GM12878 (cell line): ENCODE results near the gene MYO16. TPM values are rescaled to one million over a fixed set of nuclear protein-coding genes. Genes with fewer than 3 reads are reported as not detected.

Source experiments
- ATAC-seq: fragments of 200-7000 bp; cut with Tn5 transposase; 3 replicates; pipeline ENCODE4 v1.9.1; 2020; ENCODE audit warnings: mild to moderate bottlenecking, moderate library complexity
- BruUV-seq: library from RNA; stranded (reverse); fragments of 400-500 nt; replicated peaks from 2 replicates; lab custom pipeline; 2021; lab: Mats Ljungman, UMichigan
- CTCF ChIA-PET: fragments of 300-600 bp; sonication (Branson Sonifier 250); formaldehyde crosslinking; extraction: SDS; loops from one replicate; lab custom pipeline; 2021; ENCODE audit warnings: inconsistent platforms; lab: Yijun Ruan, JAX
- POLR2A ChIA-PET: fragments of 350-600 bp; formaldehyde crosslinking; extraction: SDS; loops from one replicate; lab custom pipeline; 2021; ENCODE audit warnings: inconsistent platforms; lab: Charles Lee
- RAD21 ChIA-PET: fragments of 300-600 bp; sonication (Branson Sonifier 250); formaldehyde crosslinking; loops from one replicate; lab custom pipeline; 2023; ENCODE audit warnings: antibody characterized with exemption; ENCODE audit not compliant: unreplicated experiment; lab: Charles Lee
- SMC1A ChIA-PET: fragments of 300-600 bp; sonication (Branson Sonifier 250); formaldehyde crosslinking; loops from one replicate; lab custom pipeline; 2023; ENCODE audit not compliant: unreplicated experiment, uncharacterized antibody; lab: Charles Lee
- DNase-seq: peaks from one replicate; pipeline ENCODE4 v3.0.0-alpha.2; 2011; ENCODE audit warnings: low read depth, low spot score
- FAIRE-seq: peaks from 3 replicates; lab custom pipeline; 2011; peaks lifted over from hg19 to GRCh38; lab: Jason Lieb, UNC
- H2AFZ ChIP-seq: 2 replicates; pipeline ENCODE4 v1.6.0; 2011; ENCODE audit warnings: low read depth, low read length, control low read depth; ENCODE audit not compliant: control insufficient read depth
- H3K27ac ChIP-seq: 2 replicates; pipeline ENCODE4 v1.5.1; 2011; ENCODE audit warnings: control low read depth; ENCODE audit not compliant: control insufficient read depth, insufficient read depth
- H3K27me3 ChIP-seq, 2 experiments: replicated peaks in 1 of 2; 2 replicates each; pipeline versions ENCODE4 v1.6.0 to v1.6.1; 2011; ENCODE audit warnings: low read length in 1 of 2; ENCODE audit not compliant: control insufficient read depth in 2 of 2, insufficient read depth in 2 of 2
- H3K36me3 ChIP-seq, 2 experiments: 2 replicates each; pipeline ENCODE4 v1.5.1; 2011; ENCODE audit warnings: low read length in 1 of 2; ENCODE audit not compliant: control insufficient read depth in 2 of 2, insufficient read depth in 2 of 2
- H3K4me1 ChIP-seq: 2 replicates; pipeline ENCODE4 v1.6.1; 2011; ENCODE audit warnings: mild to moderate bottlenecking, low read length, moderate library complexity, mixed read lengths; ENCODE audit not compliant: control insufficient read depth, insufficient read depth
- H3K4me2 ChIP-seq: 2 replicates; pipeline ENCODE4 v1.6.0; 2011; ENCODE audit warnings: control low read depth; ENCODE audit not compliant: control insufficient read depth, insufficient read depth
- H3K4me3 ChIP-seq: fragments of 200-600 bp; sonication (generic); 2 replicates; pipeline ENCODE4 v1.5.1; 2016
- H3K79me2 ChIP-seq: 2 replicates; pipeline ENCODE4 v1.6.0; 2011; ENCODE audit warnings: low read length; ENCODE audit not compliant: control insufficient read depth, insufficient read depth
- H3K9ac ChIP-seq: 2 replicates; pipeline ENCODE4 v1.8.0; 2011; ENCODE audit warnings: low read length, control low read depth, mixed read lengths; ENCODE audit not compliant: control insufficient read depth, insufficient read depth
- H3K9me3 ChIP-seq: replicated peaks from 3 replicates; pipeline ENCODE4 v1.5.1; 2011; ENCODE audit warnings: mild to moderate bottlenecking, low read length; ENCODE audit not compliant: control insufficient read depth, insufficient read depth
- H4K20me1 ChIP-seq: 2 replicates; pipeline ENCODE4 v1.6.0; 2011; ENCODE audit not compliant: control insufficient read depth, insufficient read depth
- CBX3 ChIP-seq: fragments of 200-600 bp; sonication (generic); IDR thresholded peaks from 2 replicates; pipeline ENCODE4 v1.6.1; 2016; ENCODE audit warnings: low read depth, borderline replicate concordance
- FOXM1 ChIP-seq: IDR thresholded peaks from 2 replicates; pipeline ENCODE4 v1.6.1; 2012; ENCODE audit warnings: low read depth, mild to moderate bottlenecking, inconsistent platforms, low read length, moderate library complexity
- GABPA ChIP-seq: IDR thresholded peaks from 2 replicates; pipeline ENCODE4 v1.6.1; 2014; ENCODE audit warnings: antibody characterized with exemption, low read depth, mild to moderate bottlenecking, inconsistent platforms
- IRF4 ChIP-seq: IDR thresholded peaks from 2 replicates; pipeline ENCODE4 v1.6.1; 2011; ENCODE audit warnings: low read depth, low read length
- MTA3 ChIP-seq: IDR thresholded peaks from 2 replicates; pipeline ENCODE4 v1.6.1; 2012; ENCODE audit warnings: low read length, inconsistent platforms, borderline replicate concordance
- MXI1 ChIP-seq: fragments of 150-350 bp; IDR thresholded peaks from 2 replicates; pipeline ENCODE4 v1.6.1; 2011; ENCODE audit warnings: low read depth, mild to moderate bottlenecking, inconsistent platforms, low read length, improper control_type of control experiment
- RB1 ChIP-seq: fragments of 450-650 bp; formaldehyde crosslinking; IDR thresholded peaks from 2 replicates; pipeline ENCODE4 v1.6.1; 2017; ENCODE audit warnings: mild to moderate bottlenecking, borderline replicate concordance
- SMAD5 ChIP-seq: IDR thresholded peaks from 2 replicates; pipeline ENCODE4 v1.6.1; 2016; ENCODE audit warnings: antibody characterized with exemption, low read depth
- STAT1 ChIP-seq: fragments of 450-650 bp; conservative IDR thresholded peaks from 2 replicates; pipeline ENCODE4 v1.6.1; 2014; ENCODE audit warnings: antibody characterized with exemption, mild to moderate bottlenecking
- TCF7 ChIP-seq: IDR thresholded peaks from 2 replicates; pipeline ENCODE4 v1.6.1; 2014; ENCODE audit warnings: antibody characterized with exemption, borderline replicate concordance
- WGBS: methylation state at CpG from one replicate; pipeline ENCODE4 v1.1.6; 2016; ENCODE audit warnings: low lambda C conversion rate; ENCODE audit not compliant: insufficient replicate concordance, insufficient coverage; ENCODE audit errors: missing lambda C conversion rate; 5-methylcytosine and 5-hydroxymethylcytosine counted together
- in situ Hi-C: fragments of 300-500 bp; cut with MboI; formaldehyde crosslinking; loops from 9 replicates; pipeline ENCODE4 v1.14.3; 2018; ENCODE audit warnings: mixed read lengths
- intact Hi-C: fragments of 100-400 bp; cut with micrococcal nuclease; formaldehyde crosslinking; loops from one replicate; pipeline ENCODE4 v1.14.2; 2022; ENCODE audit not compliant: unreplicated experiment
- polyA plus RNA-seq, 11 experiments: library from polyadenylated mRNA; depleted of rRNA in 4 of 11; unstranded in 6 of 11; stranded (reverse) in 5 of 11; fragments of >200 nt; fragmentation: Nextera tagmentation in 4 of 11; fragmentation: Illumina TruSeq in 1 of 11; extraction: Ambion mirVana in 4 of 11; extraction: Trizol in 1 of 11; gene quantifications; 1 replicate in 1 of 11; 2 replicates in 10 of 11; pipeline versions ENCODE4 v1.2.1 to v1.2.3, GENCODE V29; 2011 to 2016; ENCODE audit warnings: inconsistent platforms in 2 of 11, missing spikeins in 2 of 11, low read depth in 1 of 11
- total RNA-seq, 4 experiments: library from RNA; depleted of rRNA in 3 of 4; stranded (reverse); fragments of >200 nt in 3 of 4; fragmentation: Illumina TruSeq in 1 of 4; extraction: Trizol in 1 of 4; gene quantifications; 2 replicates each; pipeline versions ENCODE4 v1.2.1 to v1.2.3, GENCODE V29; 2013 to 2021
- TF ChIP-seq, protein P1 (sequence below): fragments of 450-650 bp; IDR thresholded peaks from 2 replicates; pipeline ENCODE4 v1.6.1; 2018; ENCODE audit warnings: mild to moderate bottlenecking, low read depth, moderate library complexity; ENCODE audit not compliant: partially characterized antibody
- TF ChIP-seq, protein P2 (sequence below): IDR thresholded peaks from 2 replicates; pipeline ENCODE4 v1.6.1; 2012; ENCODE audit warnings: low read depth, low read length, improper control_type of control experiment
- TF ChIP-seq, protein P3 (sequence below): fragments of 150-350 bp; IDR thresholded peaks from 2 replicates; pipeline ENCODE4 v1.6.1; 2014; ENCODE audit warnings: mild to moderate bottlenecking, low read depth, low read length
- TF ChIP-seq, protein P4 (sequence below): fragments of 450-650 bp; IDR thresholded peaks from 2 replicates; pipeline ENCODE4 v1.6.1; 2017; ENCODE audit warnings: mild to moderate bottlenecking

The MYO16 gene
- total and polyA plus RNA-seq, 10 of the 15 experiments (the other 5 are each of a cell fraction or from before 2014, with no cell fraction given) = under 0.01 to 1.7 (median 0.05) TPM; not detected in 4

DNA sequence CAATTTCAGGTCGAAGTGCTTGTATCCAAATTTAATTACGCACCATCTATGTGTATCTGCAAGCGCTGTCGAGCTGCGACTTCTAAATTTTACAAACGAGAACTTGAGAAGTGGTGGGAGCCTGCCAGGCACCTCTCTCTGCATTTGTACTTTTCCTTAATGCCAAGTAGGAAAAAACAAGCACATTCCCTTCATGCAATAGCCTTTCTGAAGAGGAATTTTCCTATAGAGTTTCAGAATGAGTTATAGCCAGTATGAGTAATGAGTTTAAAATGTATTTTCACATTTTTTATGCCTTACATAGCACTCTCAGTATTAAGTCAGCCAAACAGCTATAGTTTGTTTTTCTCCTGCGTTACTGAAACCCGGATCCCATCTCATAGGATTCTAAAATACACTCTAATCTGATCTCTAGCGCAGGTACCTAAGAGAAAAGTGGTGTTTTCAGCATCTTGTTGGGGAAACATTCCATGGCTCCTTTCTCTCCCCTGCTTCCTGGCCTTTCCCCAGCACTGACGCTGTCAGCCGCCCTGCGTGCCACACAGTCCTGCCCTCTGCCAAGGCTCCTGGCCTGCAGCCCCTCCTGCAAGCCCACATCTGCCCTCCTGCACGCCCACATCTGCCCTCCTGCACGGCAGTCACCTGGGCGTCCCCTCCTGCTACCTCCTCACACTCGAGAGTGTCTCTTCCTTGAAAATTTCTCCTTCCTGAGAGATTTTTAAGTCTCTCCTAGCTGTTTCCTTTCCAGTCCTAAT is 526.9 kb downstream of the MYO16 start (continued):
- TF ChIP-seq, protein P1, sequence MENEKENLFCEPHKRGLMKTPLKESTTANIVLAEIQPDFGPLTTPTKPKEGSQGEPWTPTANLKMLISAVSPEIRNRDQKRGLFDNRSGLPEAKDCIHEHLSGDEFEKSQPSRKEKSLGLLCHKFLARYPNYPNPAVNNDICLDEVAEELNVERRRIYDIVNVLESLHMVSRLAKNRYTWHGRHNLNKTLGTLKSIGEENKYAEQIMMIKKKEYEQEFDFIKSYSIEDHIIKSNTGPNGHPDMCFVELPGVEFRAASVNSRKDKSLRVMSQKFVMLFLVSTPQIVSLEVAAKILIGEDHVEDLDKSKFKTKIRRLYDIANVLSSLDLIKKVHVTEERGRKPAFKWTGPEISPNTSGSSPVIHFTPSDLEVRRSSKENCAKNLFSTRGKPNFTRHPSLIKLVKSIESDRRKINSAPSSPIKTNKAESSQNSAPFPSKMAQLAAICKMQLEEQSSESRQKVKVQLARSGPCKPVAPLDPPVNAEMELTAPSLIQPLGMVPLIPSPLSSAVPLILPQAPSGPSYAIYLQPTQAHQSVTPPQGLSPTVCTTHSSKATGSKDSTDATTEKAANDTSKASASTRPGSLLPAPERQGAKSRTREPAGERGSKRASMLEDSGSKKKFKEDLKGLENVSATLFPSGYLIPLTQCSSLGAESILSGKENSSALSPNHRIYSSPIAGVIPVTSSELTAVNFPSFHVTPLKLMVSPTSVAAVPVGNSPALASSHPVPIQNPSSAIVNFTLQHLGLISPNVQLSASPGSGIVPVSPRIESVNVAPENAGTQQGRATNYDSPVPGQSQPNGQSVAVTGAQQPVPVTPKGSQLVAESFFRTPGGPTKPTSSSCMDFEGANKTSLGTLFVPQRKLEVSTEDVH = no peak
- no peak for TF ChIP-seq IRF4
- TF ChIP-seq SMAD5 = no peak

DNA sequence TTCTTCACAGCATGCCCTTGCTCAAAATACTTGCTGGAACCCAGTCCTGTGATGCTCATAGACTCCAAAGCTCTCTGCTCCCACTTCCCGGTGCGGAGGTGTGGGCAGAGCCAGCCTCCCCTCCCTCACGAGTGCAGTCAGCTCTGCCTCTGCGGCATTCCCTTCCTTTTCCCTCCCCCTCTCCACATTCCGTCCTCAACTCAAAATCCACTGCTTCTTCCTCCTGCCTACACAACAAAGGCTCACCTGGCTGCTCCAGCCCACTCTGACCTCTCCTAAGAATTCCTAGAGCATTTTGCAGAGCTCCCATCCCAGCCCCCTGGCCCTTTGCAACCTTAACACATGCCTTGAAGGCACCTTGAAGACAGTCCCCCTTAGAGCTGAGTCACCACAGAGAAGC is 527.9 kb downstream of the MYO16 start:
- Histone ChIP-seq H3K4me2 (no peak overlapping the region), H3K9me3 (no peaks in the 10 kb centered on the region), H2AFZ (no peak overlapping the region), H3K4me1 (peaks cover 22% of the 10 kb centered on the region), H3K27ac (no peak overlapping the region), H3K27me3 (no peaks in the 10 kb centered on the region), H3K36me3 (no peaks in the 10 kb centered on the region), H3K4me3 (no peak overlapping the region), H3K9ac (no peak overlapping the region), H3K79me2 (no peaks in the 10 kb centered on the region), H4K20me1 (no peaks in the 10 kb centered on the region)
- 74% methylated on average over 5 of the region's 5 CpGs for WGBS
- DNase-seq (no peak), ATAC-seq (no peak), FAIRE-seq (no peak)
- no TSS peak for BruUV-seq
- in situ Hi-C loops = loop anchor here (25.0 kb wide), 1 partner anchor 2005 kb away; no protein-coding TSS in a partner anchor
- CTCF ChIA-PET = interaction anchor here (0.6 to 1.5 kb wide), 3 partner anchors 11 to 280 kb away, joined by 3 to 10 read pairs (median 3); no protein-coding TSS in a partner anchor
- RAD21 ChIA-PET = interaction anchor here (0.8 to 1.3 kb wide), 3 partner anchors 10 to 959 kb away, joined by 3 to 4 read pairs (median 4); no protein-coding TSS in a partner anchor
- SMC1A ChIA-PET = interaction anchor here (0.6 to 6.7 kb wide), 3 partner anchors 11 to 491 kb away, joined by 4 to 55 read pairs (median 39); no protein-coding TSS in a partner anchor
- POLR2A ChIA-PET = interaction anchor here (0.6 kb wide), 1 partner anchor 56 kb away, joined by 7 read pairs; no protein-coding TSS in a partner anchor
- intact Hi-C loops = no loop called here
- TF ChIP-seq MTA3 (no peak), CBX3 (no peak), STAT1 (no peak), GABPA (no peak), FOXM1 (no peak), MXI1 (no peak), TCF7 (no peak), RB1 (no peak)
- TF ChIP-seq, protein P2, sequence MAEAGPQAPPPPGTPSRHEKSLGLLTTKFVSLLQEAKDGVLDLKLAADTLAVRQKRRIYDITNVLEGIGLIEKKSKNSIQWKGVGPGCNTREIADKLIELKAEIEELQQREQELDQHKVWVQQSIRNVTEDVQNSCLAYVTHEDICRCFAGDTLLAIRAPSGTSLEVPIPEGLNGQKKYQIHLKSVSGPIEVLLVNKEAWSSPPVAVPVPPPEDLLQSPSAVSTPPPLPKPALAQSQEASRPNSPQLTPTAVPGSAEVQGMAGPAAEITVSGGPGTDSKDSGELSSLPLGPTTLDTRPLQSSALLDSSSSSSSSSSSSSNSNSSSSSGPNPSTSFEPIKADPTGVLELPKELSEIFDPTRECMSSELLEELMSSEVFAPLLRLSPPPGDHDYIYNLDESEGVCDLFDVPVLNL = no peak
- TF ChIP-seq, protein P3, sequence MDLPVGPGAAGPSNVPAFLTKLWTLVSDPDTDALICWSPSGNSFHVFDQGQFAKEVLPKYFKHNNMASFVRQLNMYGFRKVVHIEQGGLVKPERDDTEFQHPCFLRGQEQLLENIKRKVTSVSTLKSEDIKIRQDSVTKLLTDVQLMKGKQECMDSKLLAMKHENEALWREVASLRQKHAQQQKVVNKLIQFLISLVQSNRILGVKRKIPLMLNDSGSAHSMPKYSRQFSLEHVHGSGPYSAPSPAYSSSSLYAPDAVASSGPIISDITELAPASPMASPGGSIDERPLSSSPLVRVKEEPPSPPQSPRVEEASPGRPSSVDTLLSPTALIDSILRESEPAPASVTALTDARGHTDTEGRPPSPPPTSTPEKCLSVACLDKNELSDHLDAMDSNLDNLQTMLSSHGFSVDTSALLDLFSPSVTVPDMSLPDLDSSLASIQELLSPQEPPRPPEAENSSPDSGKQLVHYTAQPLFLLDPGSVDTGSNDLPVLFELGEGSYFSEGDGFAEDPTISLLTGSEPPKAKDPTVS = no peak
- TF ChIP-seq, protein P4, sequence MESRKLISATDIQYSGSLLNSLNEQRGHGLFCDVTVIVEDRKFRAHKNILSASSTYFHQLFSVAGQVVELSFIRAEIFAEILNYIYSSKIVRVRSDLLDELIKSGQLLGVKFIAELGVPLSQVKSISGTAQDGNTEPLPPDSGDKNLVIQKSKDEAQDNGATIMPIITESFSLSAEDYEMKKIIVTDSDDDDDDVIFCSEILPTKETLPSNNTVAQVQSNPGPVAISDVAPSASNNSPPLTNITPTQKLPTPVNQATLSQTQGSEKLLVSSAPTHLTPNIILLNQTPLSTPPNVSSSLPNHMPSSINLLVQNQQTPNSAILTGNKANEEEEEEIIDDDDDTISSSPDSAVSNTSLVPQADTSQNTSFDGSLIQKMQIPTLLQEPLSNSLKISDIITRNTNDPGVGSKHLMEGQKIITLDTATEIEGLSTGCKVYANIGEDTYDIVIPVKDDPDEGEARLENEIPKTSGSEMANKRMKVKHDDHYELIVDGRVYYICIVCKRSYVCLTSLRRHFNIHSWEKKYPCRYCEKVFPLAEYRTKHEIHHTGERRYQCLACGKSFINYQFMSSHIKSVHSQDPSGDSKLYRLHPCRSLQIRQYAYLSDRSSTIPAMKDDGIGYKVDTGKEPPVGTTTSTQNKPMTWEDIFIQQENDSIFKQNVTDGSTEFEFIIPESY = no peak
